ENCODE results near the gene IDS. TPM values are rescaled to one million over a fixed set of nuclear protein-coding genes. Genes with fewer than 3 reads are reported as not detected.
"Not testable (repeated sequence)": the region's sequence is repeated elsewhere in the genome, so short reads cannot be mapped to it uniquely, and the experiment has no call there.

IDS gene
- total and polyA plus RNA-seq, 2 of the 8 experiments (the other 6 are each of a cell fraction or from before 2014, with no cell fraction given), result 19.9 to 20.7 TPM

DNA sequence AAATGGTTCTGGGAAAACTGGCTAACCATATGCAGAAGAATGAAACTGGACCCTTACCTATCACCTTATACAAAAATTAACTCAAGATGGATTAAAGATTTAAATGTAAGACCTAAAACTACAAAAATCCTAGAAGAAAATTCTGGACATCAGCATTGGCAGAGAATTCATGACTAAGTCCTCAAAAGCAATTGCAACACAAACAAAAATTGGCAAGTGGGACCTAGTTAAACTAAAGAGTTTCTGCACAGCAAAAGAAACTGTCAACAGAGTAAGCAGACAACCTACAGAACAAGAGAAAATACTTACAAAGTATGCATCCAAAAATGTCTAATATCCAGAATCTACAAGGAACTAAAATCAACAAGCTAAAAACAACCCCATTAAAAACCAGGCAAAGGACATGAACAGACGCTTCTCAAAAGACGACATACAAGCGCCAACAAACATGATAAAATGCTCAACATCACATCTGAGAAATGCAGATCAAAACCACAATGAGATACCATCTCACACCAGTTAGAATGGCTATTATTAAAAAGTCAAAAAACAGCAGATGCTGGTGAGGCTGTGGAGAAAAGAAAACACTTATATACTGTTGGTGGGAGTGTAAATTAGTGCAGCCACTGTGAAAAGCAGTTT, 15.7 kb upstream of the IDS start:
- POLR2A ChIA-PET (ENCODE audit: partially characterized antibody); DNase-seq (ENCODE audit: low read depth in 1 of 2, low spot score in 2 of 2); H3K36me3 ChIP-seq (ENCODE audit: control insufficient read depth in 2 of 4, insufficient read depth in 4 of 4, low read length in 3 of 4); H3K23ac ChIP-seq (ENCODE audit: insufficient read length); H3K4me2 ChIP-seq (ENCODE audit: insufficient read depth in 1 of 2, low read depth in 2 of 2, low read length in 2 of 2); H3K79me2 ChIP-seq (ENCODE audit: control insufficient read depth in 1 of 2, insufficient read depth in 2 of 2, low read length in 2 of 2); H3K9me3 ChIP-seq (ENCODE audit: insufficient read depth in 2 of 2, low read depth in 1 of 2, low read length in 1 of 2); H3K27ac ChIP-seq (ENCODE audit: low read depth, low read length); H3K14ac ChIP-seq (ENCODE audit: insufficient read length); H2AFZ ChIP-seq (ENCODE audit: low read length); H4K20me1 ChIP-seq (replicated peaks in 1 of 2; ENCODE audit: control insufficient read depth in 1 of 2, insufficient read depth in 2 of 2, low read length in 2 of 2); H2BK120ac ChIP-seq (replicated peaks; ENCODE audit: low read depth, low read length); H3K4me3 ChIP-seq (ENCODE audit: extremely low read depth in 1 of 4, insufficient read depth in 2 of 4, low read depth in 3 of 4, low read length in 4 of 4); H3K9ac ChIP-seq (replicated peaks in 1 of 4; ENCODE audit: extremely low read depth in 1 of 4, low read depth in 3 of 4, low read length in 3 of 4); H2BK12ac ChIP-seq (ENCODE audit: low read depth, low read length); H4K8ac ChIP-seq (ENCODE audit: extremely low read depth, insufficient read depth, low read length); FAIRE-seq; H3K4ac ChIP-seq (replicated peaks; ENCODE audit: insufficient read length, low read depth, low read length); H3K79me1 ChIP-seq (ENCODE audit: low read depth, low read length); H2AK5ac ChIP-seq (ENCODE audit: low read depth, low read length); H3K56ac ChIP-seq (replicated peaks; ENCODE audit: insufficient read length, low read depth, low read length); H4K5ac ChIP-seq (ENCODE audit: insufficient read length, low read depth, low read length); H3K4me1 ChIP-seq (replicated peaks in 1 of 4; ENCODE audit: control insufficient read depth in 3 of 4, insufficient read depth in 4 of 4, low read length in 3 of 4); H4K91ac ChIP-seq (replicated peaks; ENCODE audit: insufficient read length, low read length); H3K23me2 ChIP-seq (ENCODE audit: low read depth, low read length); H3K27me3 ChIP-seq (replicated peaks in 1 of 4; ENCODE audit: control insufficient read depth in 3 of 4, extremely low read depth in 1 of 4, insufficient read depth in 3 of 4, low read length in 3 of 4); H2BK15ac ChIP-seq (ENCODE audit: low read length); H3K18ac ChIP-seq (ENCODE audit: extremely low read depth, low read length); H2BK20ac ChIP-seq (ENCODE audit: low read length); H2BK5ac ChIP-seq (ENCODE audit: low read depth, low read length): not testable (repeated sequence)
- CTCF ChIA-PET (ENCODE audit: partially characterized antibody), result interaction anchor here (1.2 to 3.5 kb wide), 3 partner anchors 8 to 19 kb away, joined by 3 to 18 read pairs (median 3); no protein-coding TSS in a partner anchor
- 92% methylated on average over 3 of the region's 3 CpGs; no CpG with 5 or more reads in 1 of the 2 experiments for WGBS, 2 experiments (ENCODE audit: extremely low coverage in 1 of 2, insufficient coverage in 1 of 2, insufficient read length in 1 of 2, insufficient replicate concordance in 2 of 2, low coverage in 1 of 2, low lambda C conversion rate in 2 of 2, missing lambda C conversion rate in 1 of 2)

Data from H1 (cell line).